ENCODE results near the gene ATG7.

ATG7 gene

GRCh38 chr3:11381563-11381962 is 109.4 kb downstream of the ATG7 start:
- FAIRE-seq, result no peak
- DNase-seq (ENCODE audit: insufficient read length), result no peak
- TF ChIP-seq TAF1 (IDR thresholded peaks at IDR 0.05; ENCODE audit: borderline replicate concordance, low read depth, low read length), result no peak
- TF ChIP-seq POLR2A (IDR thresholded peaks at IDR 0.05; ENCODE audit: low read depth, low read length), result no peak
- TF ChIP-seq POLR2AphosphoS5 (IDR thresholded peaks at IDR 0.05; ENCODE audit: low read depth, low read length), result no peak

- FAIRE-seq (no peak), DNase-seq (ENCODE audit: insufficient read length) (no peak)
- no peak for TF ChIP-seq TAF1 (IDR thresholded peaks at IDR 0.05; ENCODE audit: borderline replicate concordance, low read depth, low read length)
- TF ChIP-seq POLR2A (IDR thresholded peaks at IDR 0.05; ENCODE audit: low read depth, low read length), result no peak
- TF ChIP-seq POLR2AphosphoS5 (IDR thresholded peaks at IDR 0.05; ENCODE audit: low read depth, low read length), result no peak
Observed at GRCh38 chr3:11382146-11382745, 110.0 kb downstream of the ATG7 start.

- no peak for FAIRE-seq
- DNase-seq (ENCODE audit: insufficient read length), result no peak
- TF ChIP-seq POLR2AphosphoS5 (IDR thresholded peaks at IDR 0.05; ENCODE audit: low read depth, low read length) (no peak), TAF1 (IDR thresholded peaks at IDR 0.05; ENCODE audit: borderline replicate concordance, low read depth, low read length) (no peak), POLR2A (IDR thresholded peaks at IDR 0.05; ENCODE audit: low read depth, low read length) (no peak)
Observed at GRCh38 chr3:11384074-11384473, 111.9 kb downstream of the ATG7 start.

- no peak for FAIRE-seq
- TF ChIP-seq POLR2AphosphoS5 (IDR thresholded peaks at IDR 0.05; ENCODE audit: low read depth, low read length) (no peak), TAF1 (IDR thresholded peaks at IDR 0.05; ENCODE audit: borderline replicate concordance, low read depth, low read length) (no peak), POLR2A (IDR thresholded peaks at IDR 0.05; ENCODE audit: low read depth, low read length) (no peak)
- DNase-seq (ENCODE audit: insufficient read length), result no peak
Observed at GRCh38 chr3:11385326-11385725, 113.1 kb downstream of the ATG7 start.

GRCh38 chr3:11385891-11386290 is 113.7 kb downstream of the ATG7 start:
- TF ChIP-seq POLR2AphosphoS5 (IDR thresholded peaks at IDR 0.05; ENCODE audit: low read depth, low read length) (no peak), TAF1 (IDR thresholded peaks at IDR 0.05; ENCODE audit: borderline replicate concordance, low read depth, low read length) (no peak), POLR2A (IDR thresholded peaks at IDR 0.05; ENCODE audit: low read depth, low read length) (no peak)
- DNase-seq (ENCODE audit: insufficient read length), result no peak
- FAIRE-seq, result no peak

GRCh38 chr3:11386465-11387113 is 114.4 kb downstream of the ATG7 start:
- DNase-seq (ENCODE audit: insufficient read length) (no peak), FAIRE-seq (no peak)
- TF ChIP-seq POLR2AphosphoS5 (IDR thresholded peaks at IDR 0.05; ENCODE audit: low read depth, low read length) (no peak), POLR2A (IDR thresholded peaks at IDR 0.05; ENCODE audit: low read depth, low read length) (no peak), TAF1 (IDR thresholded peaks at IDR 0.05; ENCODE audit: borderline replicate concordance, low read depth, low read length) (no peak)

- FAIRE-seq, result no peak
- DNase-seq (ENCODE audit: insufficient read length), result no peak
- no peak for TF ChIP-seq TAF1 (IDR thresholded peaks at IDR 0.05; ENCODE audit: borderline replicate concordance, low read depth, low read length)
- TF ChIP-seq POLR2AphosphoS5 (IDR thresholded peaks at IDR 0.05; ENCODE audit: low read depth, low read length), result no peak
- no peak for TF ChIP-seq POLR2A (IDR thresholded peaks at IDR 0.05; ENCODE audit: low read depth, low read length)
Observed at GRCh38 chr3:11389386-11390268, 117.4 kb downstream of the ATG7 start.

GRCh38 chr3:11390411-11391131 is 118.4 kb downstream of the ATG7 start:
- no peak for FAIRE-seq
- DNase-seq (ENCODE audit: insufficient read length), result no peak
- TF ChIP-seq POLR2A (IDR thresholded peaks at IDR 0.05; ENCODE audit: low read depth, low read length) (no peak), POLR2AphosphoS5 (IDR thresholded peaks at IDR 0.05; ENCODE audit: low read depth, low read length) (no peak), TAF1 (IDR thresholded peaks at IDR 0.05; ENCODE audit: borderline replicate concordance, low read depth, low read length) (no peak)

GRCh38 chr3:11391174-11391879 is 119.1 kb downstream of the ATG7 start:
- TF ChIP-seq TAF1 (IDR thresholded peaks at IDR 0.05; ENCODE audit: borderline replicate concordance, low read depth, low read length) (no peak), POLR2A (IDR thresholded peaks at IDR 0.05; ENCODE audit: low read depth, low read length) (no peak), POLR2AphosphoS5 (IDR thresholded peaks at IDR 0.05; ENCODE audit: low read depth, low read length) (no peak)
- DNase-seq (ENCODE audit: insufficient read length) (no peak), FAIRE-seq (no peak)

GRCh38 chr3:11392014-11392859 is 120.0 kb downstream of the ATG7 start:
- TF ChIP-seq POLR2AphosphoS5 (IDR thresholded peaks at IDR 0.05; ENCODE audit: low read depth, low read length), result no peak
- no peak for DNase-seq (ENCODE audit: insufficient read length)
- peak; percentile 56 for FAIRE-seq

All from GM12892 (cell line).